GM12891 (cell line): ENCODE measurements around the gene DENND5A.
"Not testable (repeated sequence)": the region's sequence is repeated elsewhere in the genome, so short reads cannot be mapped to it uniquely, and the experiment has no call there.

Experiments used
- PAX5 ChIP-seq: IDR thresholded peaks from 2 replicates; pipeline ENCODE4 v1.6.1; 2011; ENCODE audit warnings: low read length, moderate library complexity, mild to moderate bottlenecking; ENCODE audit not compliant: insufficient read depth, severe bottlenecking
- POLR2A ChIP-seq: IDR thresholded peaks from 2 replicates; pipeline ENCODE4 v1.6.1; 2011; ENCODE audit warnings: low read depth, low read length, control low read depth
- POLR2AphosphoS5 ChIP-seq: IDR thresholded peaks from 2 replicates; pipeline ENCODE4 v1.6.1; 2011; ENCODE audit warnings: low read depth, low read length, control low read depth
- POU2F2 ChIP-seq: IDR thresholded peaks from 2 replicates; pipeline ENCODE4 v1.6.1; 2011; ENCODE audit warnings: low read depth, mild to moderate bottlenecking, control low read depth, low read length, moderate library complexity
- SPI1 ChIP-seq: IDR thresholded peaks from 2 replicates; pipeline ENCODE4 v1.6.1; 2011; ENCODE audit warnings: low read depth, low read length, control low read depth
- TAF1 ChIP-seq: IDR thresholded peaks from 2 replicates; pipeline ENCODE4 v1.6.1; 2011; ENCODE audit warnings: low read depth, low read length, control low read depth

DNA sequence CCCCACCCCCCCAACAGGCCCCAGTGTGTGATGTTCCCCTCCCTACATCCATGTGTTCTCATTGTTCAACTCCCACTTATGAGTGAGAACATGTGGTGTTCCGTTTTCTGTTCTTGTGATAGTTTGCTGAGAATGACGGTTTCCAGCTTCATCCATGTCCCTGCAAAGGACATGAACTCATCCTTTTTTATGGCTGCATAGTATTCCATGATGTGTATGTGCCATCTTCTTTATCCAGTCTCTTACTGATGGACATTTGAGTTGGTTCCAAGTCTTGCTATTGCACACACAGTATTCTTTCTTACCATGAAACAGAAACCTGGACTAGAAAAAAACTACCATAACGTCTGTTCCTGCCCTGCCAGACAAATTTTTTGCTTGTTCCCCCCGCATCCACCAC is 6.9 kb downstream of the DENND5A start:
- TF ChIP-seq POLR2AphosphoS5, POLR2A, SPI1, TAF1, PAX5, POU2F2: not testable (repeated sequence)
